Measurements from ENCODE around the gene RGL2. TPM values are rescaled to one million over a fixed set of nuclear protein-coding genes. Genes with fewer than 3 reads are reported as not detected.

RGL2 gene
- total RNA-seq, 1 donor from 2014 or later: 112 TPM

GRCh38 chr6:33324125-33324524 is 25.4 kb upstream of the RGL2 start:
- no peaks in the 10 kb centered on the region for H3K9me3 Mint-ChIP-seq
- H3K27ac Mint-ChIP-seq: no peak overlapping the region
- DNase-seq (ENCODE audit: low spot score in 2 of 2, unreplicated experiment in 2 of 2): no peak
- H3K36me3 Mint-ChIP-seq: peaks cover 14% of the 10 kb centered on the region
- no peak for TF ChIP-seq CTCF (IDR thresholded peaks at IDR 0.05; ENCODE audit: unreplicated experiment)
- H3K4me1 Mint-ChIP-seq: peaks cover 42% of the 10 kb centered on the region
- peak overlapping the region; percentile 90 for H3K4me3 Mint-ChIP-seq
- no peaks in the 10 kb centered on the region for H3K27me3 Mint-ChIP-seq (ENCODE audit: low read depth)

DNA sequence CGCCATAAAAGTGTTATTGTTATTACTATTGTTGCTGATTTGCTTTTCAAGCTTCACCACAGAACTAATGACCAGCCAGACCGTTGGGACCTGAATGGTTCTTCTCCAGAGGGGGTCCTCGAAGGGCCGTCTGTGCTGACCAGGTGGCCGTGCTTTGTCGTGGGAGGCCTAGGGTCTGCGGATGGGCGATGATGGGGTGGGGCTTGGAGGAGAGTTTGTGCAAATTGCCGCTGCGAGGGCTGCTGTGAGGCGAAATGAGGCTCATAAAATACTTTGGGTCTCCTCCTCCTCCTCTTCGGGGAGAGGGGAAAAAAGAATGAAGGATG is 24.8 kb upstream of the RGL2 start:
- peak overlapping the region; percentile 90 for H3K4me3 Mint-ChIP-seq
- H3K4me1 Mint-ChIP-seq: peaks cover 46% of the 10 kb centered on the region
- peaks cover 18% of the 10 kb centered on the region for H3K36me3 Mint-ChIP-seq
- H3K9me3 Mint-ChIP-seq: no peaks in the 10 kb centered on the region
- no peak for TF ChIP-seq CTCF (IDR thresholded peaks at IDR 0.05; ENCODE audit: unreplicated experiment)
- peak overlapping the region; percentile 97 for H3K27ac Mint-ChIP-seq
- DNase-seq (ENCODE audit: low spot score in 2 of 2, unreplicated experiment in 2 of 2): no peak
- H3K27me3 Mint-ChIP-seq (ENCODE audit: low read depth): no peaks in the 10 kb centered on the region

DNA sequence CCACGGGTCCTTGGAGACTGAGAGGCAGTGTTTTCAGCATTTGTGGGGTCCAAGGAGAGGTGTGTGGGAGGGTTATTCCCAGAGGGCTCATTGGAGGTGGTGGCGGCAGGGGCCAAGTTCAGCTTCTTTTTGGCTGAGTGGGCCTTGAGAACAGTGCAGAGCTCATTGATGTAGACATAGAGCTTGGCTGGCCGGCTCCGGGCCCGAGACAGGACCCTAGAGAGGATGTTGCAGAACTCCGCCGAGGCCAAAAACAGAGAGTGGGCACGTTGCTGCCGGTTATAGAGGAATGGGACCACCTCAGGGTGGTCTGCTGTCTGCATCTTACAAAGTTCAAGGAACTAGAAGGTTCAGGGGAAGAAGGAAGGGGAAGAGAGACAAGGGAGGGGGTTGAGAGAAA is 22.5 kb upstream of the RGL2 start:
- H3K27ac Mint-ChIP-seq: peak overlapping the region; percentile 44
- H3K4me3 Mint-ChIP-seq: peak overlapping the region; percentile 57
- TF ChIP-seq CTCF (IDR thresholded peaks at IDR 0.05; ENCODE audit: unreplicated experiment): no peak
- no peaks in the 10 kb centered on the region for H3K9me3 Mint-ChIP-seq
- peaks cover 19% of the 10 kb centered on the region for H3K36me3 Mint-ChIP-seq
- H3K27me3 Mint-ChIP-seq (ENCODE audit: low read depth): no peaks in the 10 kb centered on the region
- peaks cover 64% of the 10 kb centered on the region for H3K4me1 Mint-ChIP-seq
- DNase-seq (ENCODE audit: low spot score in 2 of 2, unreplicated experiment in 2 of 2): no peak

GRCh38 chr6:33320315-33321181 is 21.8 kb upstream of the RGL2 start:
- H3K4me1 Mint-ChIP-seq: peaks cover 65% of the 10 kb centered on the region
- no peak for TF ChIP-seq CTCF (IDR thresholded peaks at IDR 0.05; ENCODE audit: unreplicated experiment)
- no peaks in the 10 kb centered on the region for H3K27me3 Mint-ChIP-seq (ENCODE audit: low read depth)
- peaks cover 21% of the 10 kb centered on the region for H3K36me3 Mint-ChIP-seq
- DNase-seq (ENCODE audit: low spot score in 2 of 2, unreplicated experiment in 2 of 2): no peak
- H3K9me3 Mint-ChIP-seq: no peaks in the 10 kb centered on the region
- H3K4me3 Mint-ChIP-seq: peak overlapping the region; percentile 57
- H3K27ac Mint-ChIP-seq: peak overlapping the region; percentile 21

DNA sequence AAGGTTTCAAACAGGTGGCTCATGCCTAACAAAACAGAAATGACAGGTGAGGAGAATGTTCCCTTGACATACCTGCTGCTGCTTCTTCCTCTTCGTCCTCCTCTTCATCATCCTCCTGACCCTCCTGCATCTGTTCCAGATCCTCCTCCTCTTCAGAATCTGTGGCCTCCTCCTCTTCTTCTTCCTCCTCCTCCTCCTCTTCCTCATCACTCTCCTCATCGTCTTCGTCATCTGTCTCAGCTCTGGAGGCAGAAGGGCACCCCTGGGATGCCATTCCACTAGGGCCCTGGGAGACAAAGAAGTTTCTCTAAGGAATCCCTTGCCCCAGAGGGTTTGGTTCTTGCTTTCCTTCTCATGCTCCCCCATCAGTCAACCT is 21.2 kb upstream of the RGL2 start:
- peaks cover 67% of the 10 kb centered on the region for H3K4me1 Mint-ChIP-seq
- no peak for TF ChIP-seq CTCF (IDR thresholded peaks at IDR 0.05; ENCODE audit: unreplicated experiment)

More for the DNA sequence above, 21.2 kb upstream of the RGL2 start:
- no peaks in the 10 kb centered on the region for H3K27me3 Mint-ChIP-seq (ENCODE audit: low read depth)
- peak overlapping the region; percentile 34 for H3K27ac Mint-ChIP-seq
- peak overlapping the region; percentile 99 for H3K4me3 Mint-ChIP-seq
- no peaks in the 10 kb centered on the region for H3K9me3 Mint-ChIP-seq
- DNase-seq (ENCODE audit: low spot score in 2 of 2, unreplicated experiment in 2 of 2): no peak
- H3K36me3 Mint-ChIP-seq: peaks cover 21% of the 10 kb centered on the region

Measured in mesothelial cell of epicardium (in vitro differentiated cells).